Neuronal stem cell (in vitro differentiated cells): ENCODE results near the gene HMOX1.

Source experiments
- DNase-seq: peaks from one replicate; pipeline ENCODE4 v3.0.0-alpha.2; 2013; ENCODE audit warnings: low spot score
- H2AFZ ChIP-seq: one replicate; pipeline ENCODE4 v1.6.1; 2013; ENCODE audit warnings: mild to moderate bottlenecking, low read length, inconsistent platforms
- H2AK5ac ChIP-seq: 2 replicates; pipeline ENCODE4 v1.6.1; 2013; ENCODE audit warnings: low read depth, mild to moderate bottlenecking, inconsistent platforms, low read length, moderate library complexity, mixed read lengths
- H2BK120ac ChIP-seq: 2 replicates; pipeline ENCODE4 v1.6.1; 2013; ENCODE audit warnings: low read depth, mild to moderate bottlenecking, inconsistent platforms, low read length, moderate library complexity, mixed read lengths
- H2BK12ac ChIP-seq: one replicate; pipeline ENCODE4 v1.6.1; 2013; ENCODE audit warnings: low read length, inconsistent platforms
- H2BK15ac ChIP-seq: 2 replicates; pipeline ENCODE4 v1.6.1; 2013; ENCODE audit warnings: mild to moderate bottlenecking, low read length, inconsistent platforms, mixed read lengths
- H2BK5ac ChIP-seq: one replicate; pipeline ENCODE4 v1.6.1; 2013; ENCODE audit warnings: inconsistent platforms, mild to moderate bottlenecking, low read length, moderate library complexity
- H3K14ac ChIP-seq: one replicate; pipeline ENCODE4 v1.6.1; 2013; ENCODE audit warnings: low read length, inconsistent platforms
- H3K18ac ChIP-seq: 2 replicates; pipeline ENCODE4 v1.6.1; 2013; ENCODE audit warnings: low read length, inconsistent platforms
- H3K23ac ChIP-seq: 2 replicates; pipeline ENCODE4 v1.6.1; 2013; ENCODE audit warnings: low read depth, mild to moderate bottlenecking, mixed read lengths, low read length, inconsistent platforms; ENCODE audit not compliant: poor library complexity
- H3K27ac ChIP-seq: replicated peaks from 3 replicates; pipeline ENCODE4 v1.5.1; 2013; ENCODE audit warnings: low read length, inconsistent platforms
- H3K27me3 ChIP-seq, 3 experiments: 2 replicates each; pipeline ENCODE4 v1.6.1; 2013; ENCODE audit warnings: low read length in 3 of 3, mild to moderate bottlenecking in 2 of 3, inconsistent platforms in 1 of 3, low read depth in 1 of 3, mixed read lengths in 1 of 3, moderate library complexity in 1 of 3; ENCODE audit not compliant: control insufficient read depth in 3 of 3, insufficient read depth in 3 of 3
- H3K36me3 ChIP-seq, 2 donors: replicated peaks in 1 of 2; 2 replicates each; pipeline ENCODE4 v1.6.1; 2013; ENCODE audit warnings: low read length in 2 of 2; ENCODE audit not compliant: control insufficient read depth in 2 of 2, insufficient read depth in 2 of 2
- H3K4ac ChIP-seq: 2 replicates; pipeline ENCODE4 v1.6.1; 2013; ENCODE audit warnings: inconsistent platforms, mild to moderate bottlenecking, low read length, moderate library complexity
- H3K4me1 ChIP-seq, 2 donors: 1 replicate in 1 of 2; 2 replicates in 1 of 2; pipeline ENCODE4 v1.6.1; 2013; ENCODE audit warnings: low read length in 2 of 2, low read depth in 1 of 2; ENCODE audit not compliant: control insufficient read depth in 2 of 2, insufficient read depth in 1 of 2
- H3K4me2 ChIP-seq: one replicate; pipeline ENCODE4 v1.6.1; 2013; ENCODE audit warnings: mild to moderate bottlenecking, low read length, inconsistent platforms; ENCODE audit not compliant: insufficient read depth, poor library complexity, severe bottlenecking
- H3K4me3 ChIP-seq, 2 donors: 2 replicates each; pipeline ENCODE4 v1.5.1; 2013; ENCODE audit warnings: low read length in 2 of 2, mild to moderate bottlenecking in 2 of 2, inconsistent platforms in 1 of 2, moderate library complexity in 1 of 2
- H3K79me1 ChIP-seq: one replicate; pipeline ENCODE4 v1.6.1; 2013; ENCODE audit warnings: low read depth, mild to moderate bottlenecking, inconsistent platforms, low read length, moderate library complexity
- H3K9ac ChIP-seq: one replicate; pipeline ENCODE4 v1.6.1; 2013; ENCODE audit warnings: mild to moderate bottlenecking, low read depth, low read length, inconsistent platforms; ENCODE audit not compliant: poor library complexity
- H3K9me3 ChIP-seq, 2 donors: replicated peaks in 1 of 2; 2 replicates each; pipeline versions ENCODE3 to v1.6.1; 2013; ENCODE audit warnings: low read length in 2 of 2, mild to moderate bottlenecking in 2 of 2, inconsistent platforms in 1 of 2, low read depth in 1 of 2, mixed read lengths in 1 of 2, moderate library complexity in 1 of 2; ENCODE audit not compliant: control insufficient read depth in 2 of 2, insufficient read depth in 1 of 2
- H4K8ac ChIP-seq: one replicate; pipeline ENCODE4 v1.6.1; 2013; ENCODE audit warnings: low read depth, mild to moderate bottlenecking, inconsistent platforms, low read length, moderate library complexity
- H4K91ac ChIP-seq: one replicate; pipeline ENCODE4 v1.6.1; 2013; ENCODE audit warnings: low read length, low read depth, mild to moderate bottlenecking, inconsistent platforms; ENCODE audit not compliant: poor library complexity
- WGBS, 2 donors: extraction: QIAGEN DNeasy Blood & Tissue Kit; methylation state at CpG; one replicate each; pipeline ENCODE4 v1.1.7; 2013; ENCODE audit warnings: missing lambda C conversion rate in 2 of 2, mixed read lengths in 1 of 2; ENCODE audit not compliant: insufficient read length in 2 of 2, insufficient replicate concordance in 1 of 2; ENCODE audit errors: extremely low coverage in 2 of 2; 5-methylcytosine and 5-hydroxymethylcytosine counted together

HMOX1 gene

GRCh38 chr22:35345808-35346505 is 34.9 kb upstream of the HMOX1 start:
- no peak overlapping the region for H3K23ac ChIP-seq
- no peak overlapping the region for H2BK120ac ChIP-seq
- peaks cover 3 to 8% of the 10 kb centered on the region in 2 donors for H3K4me1 ChIP-seq
- peaks cover 0 to 2% (median 0%) of the 10 kb centered on the region in 3 experiments for H3K27me3 ChIP-seq
- no peak overlapping the region for H3K14ac ChIP-seq
- H2BK15ac ChIP-seq: no peak overlapping the region
- DNase-seq: no peak
- H3K79me1 ChIP-seq: no peaks in the 10 kb centered on the region
- peaks cover 0 to 6% of the 10 kb centered on the region in 2 donors for H3K9me3 ChIP-seq
- H3K4me2 ChIP-seq: no peak overlapping the region
- H3K4ac ChIP-seq: no peak overlapping the region
- no peak overlapping the region for H2BK5ac ChIP-seq
- no CpG with 5 or more reads among the region's 11 CpGs for WGBS, 2 donors
- H2AK5ac ChIP-seq: no peak overlapping the region
- no peak overlapping the region for H3K4me3 ChIP-seq
- no peak overlapping the region for H2AFZ ChIP-seq
- no peak overlapping the region for H3K18ac ChIP-seq
- no peak overlapping the region for H2BK12ac ChIP-seq
- no peak overlapping the region for H3K27ac ChIP-seq
- H4K8ac ChIP-seq: no peak overlapping the region
- H3K9ac ChIP-seq: peak overlapping the region; percentile 33
- no peak overlapping the region for H4K91ac ChIP-seq
- peaks cover 7 to 15% of the 10 kb centered on the region in 2 donors for H3K36me3 ChIP-seq

DNA sequence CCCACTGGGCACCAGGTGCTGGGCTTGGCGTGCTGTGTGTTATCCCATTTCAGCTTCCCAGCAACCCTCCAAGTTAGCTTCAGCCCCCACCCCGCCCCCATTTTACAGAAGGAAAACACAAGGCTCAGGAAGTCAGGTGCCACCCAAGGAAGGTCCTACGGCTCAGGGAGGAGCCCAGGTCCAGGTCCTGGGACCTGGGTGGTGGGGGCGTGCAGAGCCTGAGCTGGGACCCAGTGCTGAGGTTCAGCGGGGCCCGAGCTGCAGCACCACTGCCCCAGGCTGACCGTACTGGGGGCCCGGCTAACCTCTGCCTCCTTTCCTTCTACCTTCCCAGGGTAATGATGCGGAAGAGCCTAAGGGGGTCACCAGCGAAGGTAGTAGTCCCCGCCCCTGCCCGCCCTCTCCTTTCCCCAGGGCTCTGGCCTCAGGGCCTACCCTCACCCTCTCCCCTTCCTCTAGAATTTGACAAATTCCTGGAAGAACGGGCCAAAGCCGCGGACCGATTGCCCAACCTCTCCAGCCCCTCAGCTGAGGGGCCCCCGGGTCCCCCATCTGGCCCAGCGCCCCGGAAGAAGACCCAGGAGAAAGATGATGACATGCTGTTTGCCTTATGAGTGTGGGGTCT is 34.2 kb upstream of the HMOX1 start:
- Histone ChIP-seq H3K4me3 (no peak overlapping the region), H3K23ac (no peak overlapping the region), H4K8ac (no peak overlapping the region), H3K36me3 (peaks cover 0 to 10% of the 10 kb centered on the region in 2 donors), H2BK12ac (no peak overlapping the region), H3K79me1 (no peaks in the 10 kb centered on the region), H3K27me3 (peaks cover 0 to 8% (median 0%) of the 10 kb centered on the region in 3 experiments), H3K18ac (no peak overlapping the region), H3K9ac (peak overlapping the region; percentile 33), H3K4me2 (no peak overlapping the region), H3K4me1 (peaks cover 8 to 10% of the 10 kb centered on the region in 2 donors), H2BK15ac (no peak overlapping the region), H2BK5ac (no peak overlapping the region), H2AFZ (no peak overlapping the region), H2BK120ac (no peak overlapping the region), H3K4ac (no peak overlapping the region), H4K91ac (no peak overlapping the region), H3K27ac (no peak overlapping the region), H3K14ac (no peak overlapping the region), H3K9me3 (peaks cover 0 to 6% of the 10 kb centered on the region in 2 donors), H2AK5ac (no peak overlapping the region)
- DNase-seq: no peak
- WGBS, 2 donors: no CpG with 5 or more reads among the region's 19 CpGs

DNA sequence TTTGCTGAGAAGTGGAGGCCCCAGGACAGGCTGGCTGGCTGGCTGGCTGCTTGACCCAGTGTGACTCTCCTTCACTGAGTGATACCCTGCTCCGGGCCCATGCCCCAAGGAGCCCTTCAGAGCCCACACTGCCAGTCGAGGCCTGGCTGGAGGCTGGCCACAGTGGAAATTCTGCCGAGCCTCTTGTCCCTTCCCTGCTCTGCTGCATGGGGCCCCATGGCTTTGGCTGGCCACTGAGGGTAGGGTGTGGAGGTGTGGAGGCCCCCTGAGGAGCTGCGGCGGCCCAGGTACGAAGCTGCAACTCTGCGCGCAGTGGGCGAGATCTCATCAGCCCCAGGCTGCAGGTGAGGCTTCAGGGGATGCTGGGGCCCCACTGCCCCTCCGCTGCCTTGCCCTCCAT is 33.4 kb upstream of the HMOX1 start:
- no peak overlapping the region for H3K27ac ChIP-seq
- peak overlapping the region; percentile 25 for H2BK15ac ChIP-seq
- no peak overlapping the region for H3K4ac ChIP-seq
- no peak overlapping the region for H3K14ac ChIP-seq
- H3K4me2 ChIP-seq: no peak overlapping the region
- H3K4me1 ChIP-seq: peaks cover 8 to 10% of the 10 kb centered on the region in 2 donors
- no peak overlapping the region for H2BK5ac ChIP-seq
- WGBS, 2 donors: no CpG with 5 or more reads among the region's 10 CpGs
- H4K8ac ChIP-seq: no peak overlapping the region
- H3K23ac ChIP-seq: peak overlapping the region; percentile 11
- no peak overlapping the region for H3K9ac ChIP-seq
- peaks cover 0 to 10% of the 10 kb centered on the region in 2 donors for H3K36me3 ChIP-seq
- no peak overlapping the region for H3K18ac ChIP-seq
- H3K27me3 ChIP-seq: peaks cover 0 to 8% (median 0%) of the 10 kb centered on the region in 3 experiments
- peaks cover 0 to 6% of the 10 kb centered on the region in 2 donors for H3K9me3 ChIP-seq
- no peak for DNase-seq
- H2BK120ac ChIP-seq: no peak overlapping the region
- H3K79me1 ChIP-seq: no peaks in the 10 kb centered on the region
- H3K4me3 ChIP-seq: no peak overlapping the region
- H2BK12ac ChIP-seq: no peak overlapping the region
- H2AK5ac ChIP-seq: no peak overlapping the region
- no peak overlapping the region for H4K91ac ChIP-seq
- no peak overlapping the region for H2AFZ ChIP-seq

DNA sequence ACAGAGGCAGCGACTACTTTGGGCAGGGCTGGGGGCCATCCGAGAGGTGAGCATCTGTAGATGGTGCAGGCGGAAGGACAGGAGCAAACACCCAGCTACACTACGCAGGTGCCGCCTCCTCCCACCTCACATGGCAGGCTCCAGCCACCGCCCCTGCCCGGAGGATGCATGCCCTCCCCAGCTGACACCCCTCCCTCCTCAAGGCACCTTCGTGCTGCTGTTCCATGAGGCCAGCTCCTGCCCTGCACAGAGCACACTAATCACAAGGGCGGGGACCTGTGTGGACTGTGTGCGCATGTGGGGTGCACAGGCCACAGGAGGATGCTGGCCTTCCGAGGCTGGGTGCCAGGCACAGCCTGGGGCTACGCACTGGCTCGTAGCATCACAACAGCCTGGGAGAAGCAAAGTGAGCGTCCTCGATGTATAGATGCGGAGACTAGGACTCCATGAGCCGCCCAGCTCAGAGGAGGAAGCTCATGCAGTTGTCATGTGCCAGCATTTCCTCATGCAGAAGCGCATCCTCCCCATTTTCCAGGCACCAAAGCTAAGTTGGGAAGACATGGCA is 32.8 kb upstream of the HMOX1 start:
- peak overlapping the region; percentile 27 for H4K8ac ChIP-seq
- peak overlapping the region; percentile 46 for H3K23ac ChIP-seq
- no peak overlapping the region for H3K4ac ChIP-seq
- H3K27me3 ChIP-seq: peaks cover 0 to 8% (median 0%) of the 10 kb centered on the region in 3 experiments
- H2BK5ac ChIP-seq: no peak overlapping the region
- no peak overlapping the region for H3K4me2 ChIP-seq
- H3K4me3 ChIP-seq: no peak overlapping the region
- H2BK15ac ChIP-seq: no peak overlapping the region
- no peaks in the 10 kb centered on the region for H3K79me1 ChIP-seq
- peaks cover 0 to 5% of the 10 kb centered on the region in 2 donors for H3K9me3 ChIP-seq
- H3K27ac ChIP-seq: no peak overlapping the region
- H2AFZ ChIP-seq: no peak overlapping the region
- no peak for DNase-seq
- peaks cover 0 to 6% of the 10 kb centered on the region in 2 donors for H3K36me3 ChIP-seq
- peak overlapping the region; percentile 76 for H3K14ac ChIP-seq
- WGBS, 2 donors: no CpG with 5 or more reads among the region's 18 CpGs
- H3K18ac ChIP-seq: peak overlapping the region; percentile 40
- peak overlapping the region; percentile 32 for H2AK5ac ChIP-seq
- H3K4me1 ChIP-seq: peaks cover 8 to 10% of the 10 kb centered on the region in 2 donors
- H2BK120ac ChIP-seq: no peak overlapping the region
- no peak overlapping the region for H4K91ac ChIP-seq
- peak overlapping the region; percentile 2 for H3K9ac ChIP-seq
- H2BK12ac ChIP-seq: peak overlapping the region; percentile 30
